NOMO-1 (cell line): Measurements from ENCODE around the gene MAPK8IP2.
A peak's percentile ranks its signal among the peaks of the same experiment; 100 is the strongest.

Experiments used
- DNase-seq, 2 experiments: peaks; one replicate each; lab custom pipeline; 2025; ENCODE audit not compliant: unreplicated experiment in 2 of 2; lab: John Stamatoyannopoulos, UW

MAPK8IP2 gene

GRCh38 chr22:50600538-50600937 is at the start of gene MAPK8IP2:
Gene MAPK8IP2, plus strand, starts transcription at chr22:50600793. Its CDS starts 26 bp downstream, at chr22:50600819.
- no peak for DNase-seq

- no peak for DNase-seq
These were observed 49.3 kb upstream of the MAPK8IP2 start for GRCh38 chr22:50551160-50551752.

- DNase-seq, result no peak
These were observed 47.3 kb upstream of the MAPK8IP2 start for GRCh38 chr22:50553310-50553709.

- no peak for DNase-seq
These were observed 43.9 kb upstream of the MAPK8IP2 start for GRCh38 chr22:50556703-50557102.

GRCh38 chr22:50560034-50560433 is 40.6 kb upstream of the MAPK8IP2 start:
- no peak for DNase-seq

- no peak for DNase-seq
These were observed 38.9 kb upstream of the MAPK8IP2 start for GRCh38 chr22:50561401-50562358.

- DNase-seq, result peak; percentile 96
These were observed 37.8 kb upstream of the MAPK8IP2 start, which contains the start of gene SYCE3 for GRCh38 chr22:50562523-50563412. Gene SYCE3, minus strand, starts transcription at chr22:50562919. Its CDS starts 6,514 bp downstream, at chr22:50556405.

- DNase-seq, result no peak
These were observed 37.0 kb upstream of the MAPK8IP2 start for GRCh38 chr22:50563413-50564160.

GRCh38 chr22:50564289-50564688 is 36.3 kb upstream of the MAPK8IP2 start:
- no peak for DNase-seq

- no peak for DNase-seq
These were observed 32.8 kb upstream of the MAPK8IP2 start for GRCh38 chr22:50567721-50568252.

GRCh38 chr22:50568626-50569025 is 32.0 kb upstream of the MAPK8IP2 start:
- no peak for DNase-seq

GRCh38 chr22:50569041-50569459 is 31.5 kb upstream of the MAPK8IP2 start:
- DNase-seq, result no peak

GRCh38 chr22:50569896-50570535 is 30.6 kb upstream of the MAPK8IP2 start:
- DNase-seq, result no peak

GRCh38 chr22:50570861-50571260 is 29.7 kb upstream of the MAPK8IP2 start:
- no peak for DNase-seq

GRCh38 chr22:50571264-50572175 is 29.1 kb upstream of the MAPK8IP2 start:
- no peak for DNase-seq

- no peak for DNase-seq
These were observed 27.6 kb upstream of the MAPK8IP2 start for GRCh38 chr22:50572965-50573364.

GRCh38 chr22:50573491-50574382 is 26.9 kb upstream of the MAPK8IP2 start:
- DNase-seq, result no peak
